NCI-H2081 (cell line): ENCODE measurements around the gene SYT14.
"Not testable (repeated sequence)": the region's sequence is repeated elsewhere in the genome, so short reads cannot be mapped to it uniquely, and the experiment has no call there.

Source experiments
- DNase-seq, 2 experiments: peaks; one replicate each; lab custom pipeline; 2025; lab: John Stamatoyannopoulos, UW

Gene SYT14

DNA sequence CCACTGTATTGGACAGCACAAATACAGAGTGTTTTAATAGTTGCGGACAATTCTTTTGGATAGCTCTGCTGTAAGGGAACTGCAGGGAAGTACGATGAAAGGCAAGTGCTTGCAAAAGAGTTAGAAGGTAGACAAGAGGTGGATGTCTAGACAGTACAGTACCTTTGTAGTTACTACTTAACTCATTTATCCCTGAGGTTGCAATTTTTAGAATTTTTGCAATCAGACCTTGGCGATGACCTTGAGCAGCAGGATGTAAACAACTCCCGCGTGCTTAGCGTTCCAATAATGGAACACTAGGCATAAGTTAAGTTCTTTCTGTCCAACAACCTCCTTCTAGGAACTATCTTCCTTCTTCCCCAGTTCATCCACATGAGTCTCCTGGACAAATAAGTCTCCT, 1.9 kb upstream of the SYT14 start:
- DNase-seq, result no peak

- DNase-seq, result no peak
Measured at GRCh38 chr1:209945377-209945776, 7.4 kb downstream of the SYT14 start.

- no peak for DNase-seq
Measured at GRCh38 chr1:209948155-209948554, 10.1 kb downstream of the SYT14 start.

GRCh38 chr1:209956116-209956515, 18.1 kb downstream of the SYT14 start:
- DNase-seq, result no peak

GRCh38 chr1:209959623-209960022, 21.6 kb downstream of the SYT14 start:
- DNase-seq, result no peak

DNA sequence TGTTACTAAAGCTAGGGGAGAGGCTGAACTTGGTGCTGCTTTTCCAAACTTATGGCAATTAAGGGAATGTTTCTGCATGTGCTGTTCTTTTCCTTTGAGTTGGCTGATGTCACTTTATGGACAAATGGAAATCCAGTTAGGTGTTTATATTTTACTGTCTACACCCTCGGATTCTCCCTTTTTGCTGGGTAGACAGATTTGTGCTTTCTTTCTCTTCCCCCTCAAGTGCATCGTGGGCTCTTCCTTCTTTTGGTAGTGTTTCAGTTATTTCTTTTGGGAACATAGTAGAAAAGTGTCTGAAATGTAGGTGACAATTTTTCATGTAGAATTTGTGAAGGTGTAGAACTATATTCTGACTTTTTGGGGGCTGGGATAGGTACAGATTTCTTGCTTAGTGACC, 22.9 kb downstream of the SYT14 start:
- no peak for DNase-seq

DNA sequence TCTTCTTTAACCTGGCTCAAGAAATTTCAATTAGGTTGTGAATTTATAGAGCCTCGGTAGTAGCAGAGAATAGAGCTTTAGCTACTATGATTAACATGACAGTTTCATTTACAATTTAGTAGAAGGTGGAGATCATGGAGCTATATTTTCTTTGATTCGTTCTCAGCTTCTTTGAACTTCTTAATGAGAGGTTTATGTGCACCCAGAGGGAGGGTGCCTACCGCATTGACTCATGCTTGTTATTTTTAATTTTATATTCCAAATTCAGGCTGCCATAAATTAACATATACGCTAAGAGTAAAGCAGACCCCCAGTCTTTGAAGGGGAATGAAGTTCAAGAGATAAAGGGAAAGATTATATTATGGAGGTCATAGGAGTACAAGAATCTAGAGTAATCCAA, 24.4 kb downstream of the SYT14 start:
- DNase-seq, result no peak

DNA sequence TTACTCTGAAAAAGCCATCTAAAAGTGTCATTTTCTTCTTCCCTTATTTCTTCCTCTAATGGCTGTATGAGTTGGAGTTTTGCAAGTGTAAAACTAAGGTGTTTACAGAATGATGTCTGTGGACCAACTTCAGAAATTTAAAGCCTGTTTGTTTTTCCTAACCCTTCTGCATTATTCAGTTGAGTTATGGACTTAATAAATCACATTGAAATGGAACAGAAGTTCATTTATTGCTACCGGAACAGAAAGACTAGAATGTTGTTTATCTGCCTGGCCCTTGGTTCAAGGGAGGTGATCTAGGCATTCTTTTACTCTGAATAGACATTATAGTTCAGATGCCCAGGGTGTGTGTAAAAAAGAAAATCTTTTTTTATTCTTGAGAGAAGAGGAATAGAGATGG, 24.8 kb downstream of the SYT14 start:
- no peak for DNase-seq

- no peak for DNase-seq
Measured at GRCh38 chr1:209965996-209966395, 28.0 kb downstream of the SYT14 start.

- not testable (repeated sequence) for DNase-seq
Measured at GRCh38 chr1:209978721-209979120, 40.7 kb downstream of the SYT14 start.

GRCh38 chr1:209983953-209984352, 45.9 kb downstream of the SYT14 start:
- DNase-seq, result no peak

DNA sequence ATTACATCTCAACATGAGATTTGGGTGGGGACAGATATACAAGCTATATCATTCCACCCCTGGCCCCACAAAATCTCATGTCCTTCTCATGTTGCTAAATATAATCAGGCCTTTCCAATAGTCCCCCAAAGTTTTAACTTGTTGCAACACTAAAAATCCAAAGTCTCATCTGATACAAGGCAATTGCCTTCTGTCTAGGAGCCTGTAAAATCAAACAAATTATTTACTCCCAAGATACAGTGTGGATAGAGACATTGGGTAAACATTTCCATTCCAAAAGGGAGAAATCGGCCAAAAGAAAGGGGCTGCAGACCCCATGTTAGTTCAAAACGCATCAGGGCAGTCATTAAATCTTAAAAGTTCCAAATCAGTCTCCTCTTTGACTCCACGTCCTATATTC, 47.0 kb downstream of the SYT14 start:
- no peak for DNase-seq

GRCh38 chr1:209988706-209989105, 50.7 kb downstream of the SYT14 start:
- DNase-seq, result no peak

DNA sequence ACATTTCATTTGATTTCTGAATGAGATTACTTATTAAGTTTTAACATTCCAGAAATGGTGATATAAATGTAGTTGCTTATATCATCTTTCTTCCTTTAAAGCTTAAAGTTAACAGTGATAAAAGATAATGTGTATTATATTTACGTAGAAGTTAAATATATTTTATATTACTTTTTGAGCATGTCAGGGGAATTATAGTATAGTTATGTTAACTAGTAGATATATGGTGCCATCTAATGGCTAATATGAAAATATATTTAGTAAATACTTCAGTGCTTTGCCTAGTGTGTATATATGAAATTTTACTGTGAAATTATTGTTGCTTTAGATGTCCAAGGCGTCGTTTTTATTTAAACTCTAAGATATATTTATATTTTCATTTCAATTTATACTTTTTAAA, 51.5 kb downstream of the SYT14 start:
- peak; percentile 18 to 37 for DNase-seq

DNA sequence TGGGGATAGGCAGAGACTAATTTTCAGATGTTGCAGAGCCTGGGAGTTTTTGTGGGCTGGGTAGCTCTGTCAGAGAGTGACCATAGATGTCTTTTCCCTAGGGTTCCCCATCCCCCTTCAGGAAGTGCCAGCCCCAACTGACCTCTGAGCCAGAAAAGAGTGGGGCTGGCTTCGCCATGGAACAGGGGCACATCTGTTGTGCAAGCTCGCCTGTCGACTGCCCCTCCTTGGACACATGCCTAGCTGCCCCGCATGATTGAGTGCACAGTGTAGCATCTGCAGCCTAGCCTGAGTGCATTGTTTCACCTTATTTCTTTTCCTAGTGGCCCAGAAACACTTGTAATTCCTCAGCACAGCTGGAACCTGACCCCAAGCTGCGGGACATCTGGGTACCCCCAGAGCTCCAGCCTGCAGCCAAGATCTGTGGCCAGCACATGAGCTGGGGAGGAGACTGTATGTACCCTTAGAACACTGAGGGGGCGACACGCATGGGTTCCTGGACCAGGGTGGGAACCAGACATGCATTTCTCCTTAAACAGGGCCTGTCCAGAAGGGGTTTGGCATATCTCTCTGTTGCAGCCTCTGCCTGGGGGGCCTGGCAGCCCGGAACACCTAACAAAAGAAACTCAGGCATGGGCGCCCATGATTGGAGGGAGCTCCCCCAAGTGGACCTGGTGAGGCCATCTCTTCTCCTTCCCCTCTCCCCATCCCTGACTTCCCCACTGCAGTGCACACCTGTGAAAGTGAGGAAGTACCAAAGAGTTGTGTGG, 55.2 kb downstream of the SYT14 start:
- DNase-seq, result no peak

GRCh38 chr1:209996348-209996747, 58.3 kb downstream of the SYT14 start:
- no peak for DNase-seq

DNA sequence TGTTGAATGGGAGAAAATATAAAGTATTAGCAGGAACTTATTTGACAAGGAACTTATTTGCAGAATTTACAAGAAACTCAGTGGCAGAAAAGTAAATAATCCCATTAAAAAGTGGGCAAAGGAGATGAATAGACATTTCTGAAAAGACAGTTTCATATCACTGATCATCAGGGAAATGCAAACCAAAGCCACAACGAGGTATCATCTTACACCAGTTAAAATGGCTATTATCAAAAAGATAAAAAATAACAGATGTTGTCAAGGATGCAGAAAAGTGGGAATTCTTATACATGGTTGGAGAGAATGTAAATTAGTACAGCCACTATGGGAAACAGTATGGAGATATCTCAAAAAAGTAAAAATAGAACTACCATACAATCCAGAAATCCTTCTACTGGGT, 61.0 kb downstream of the SYT14 start:
- DNase-seq, result no peak

- DNase-seq, result no peak
Measured at GRCh38 chr1:210001751-210002150, 63.7 kb downstream of the SYT14 start.

DNA sequence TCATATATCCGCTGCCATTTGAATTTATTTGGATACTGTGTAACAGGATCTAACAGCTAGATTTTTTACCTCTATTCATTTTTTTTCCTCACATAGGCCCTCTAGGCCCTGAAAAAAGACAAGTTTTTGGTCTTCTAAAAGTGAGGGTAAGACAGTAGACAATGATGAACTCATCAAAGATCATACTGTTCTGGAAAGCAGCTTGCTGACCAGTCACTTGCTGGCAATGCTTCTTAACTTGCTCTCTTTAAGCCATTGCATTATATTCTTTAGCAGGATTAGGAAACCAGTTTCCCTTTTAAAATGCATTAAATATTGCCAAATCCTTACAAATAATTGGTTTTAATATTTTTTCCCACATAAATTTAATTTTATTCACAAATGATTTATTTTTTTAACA, 65.5 kb downstream of the SYT14 start:
- no peak for DNase-seq

- no peak for DNase-seq
Measured at GRCh38 chr1:210010161-210010560, 72.1 kb downstream of the SYT14 start.

DNA sequence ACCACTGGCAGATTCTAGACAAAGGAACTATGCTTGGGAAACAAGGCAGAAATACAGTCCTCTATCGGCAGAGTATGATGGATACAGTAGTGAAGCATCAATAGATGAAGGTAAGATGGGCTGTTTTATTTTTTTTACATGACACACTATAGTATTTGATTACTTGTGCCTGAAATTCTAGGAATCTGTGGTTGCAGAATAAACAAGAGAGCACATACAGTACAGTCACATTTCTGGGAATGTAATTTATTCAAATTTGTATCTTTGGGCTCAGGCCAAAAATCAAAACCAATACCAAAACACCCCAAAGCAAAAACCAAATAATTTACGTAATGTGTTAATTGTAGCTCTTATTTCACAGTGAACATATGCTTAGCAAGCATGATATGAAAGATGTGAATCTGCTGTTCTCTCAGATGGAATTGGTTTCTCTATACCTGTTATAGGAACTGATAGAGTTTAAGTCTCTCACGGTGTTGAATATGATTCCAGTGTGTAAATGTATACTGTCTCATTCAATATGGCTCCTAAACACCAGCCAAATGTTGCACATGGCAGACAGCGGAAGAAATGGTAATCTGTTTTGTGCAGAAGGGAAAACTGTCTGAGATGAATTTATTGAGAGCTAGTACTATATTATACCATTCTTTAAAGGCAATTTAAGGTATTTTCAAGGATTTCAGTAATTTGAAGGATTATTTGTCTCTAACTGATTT, 83.3 kb downstream of the SYT14 start:
- DNase-seq, result no peak

- no peak for DNase-seq
Measured at GRCh38 chr1:210022044-210022443, 84.0 kb downstream of the SYT14 start.

GRCh38 chr1:210024282-210024681, 86.3 kb downstream of the SYT14 start:
- no peak for DNase-seq

- no peak for DNase-seq
Measured at GRCh38 chr1:210024996-210025395, 87.0 kb downstream of the SYT14 start.
